ENCODE results near the gene RPAP2.
A peak's percentile ranks its signal among the peaks of the same experiment; 100 is the strongest.

The RPAP2 gene

DNA sequence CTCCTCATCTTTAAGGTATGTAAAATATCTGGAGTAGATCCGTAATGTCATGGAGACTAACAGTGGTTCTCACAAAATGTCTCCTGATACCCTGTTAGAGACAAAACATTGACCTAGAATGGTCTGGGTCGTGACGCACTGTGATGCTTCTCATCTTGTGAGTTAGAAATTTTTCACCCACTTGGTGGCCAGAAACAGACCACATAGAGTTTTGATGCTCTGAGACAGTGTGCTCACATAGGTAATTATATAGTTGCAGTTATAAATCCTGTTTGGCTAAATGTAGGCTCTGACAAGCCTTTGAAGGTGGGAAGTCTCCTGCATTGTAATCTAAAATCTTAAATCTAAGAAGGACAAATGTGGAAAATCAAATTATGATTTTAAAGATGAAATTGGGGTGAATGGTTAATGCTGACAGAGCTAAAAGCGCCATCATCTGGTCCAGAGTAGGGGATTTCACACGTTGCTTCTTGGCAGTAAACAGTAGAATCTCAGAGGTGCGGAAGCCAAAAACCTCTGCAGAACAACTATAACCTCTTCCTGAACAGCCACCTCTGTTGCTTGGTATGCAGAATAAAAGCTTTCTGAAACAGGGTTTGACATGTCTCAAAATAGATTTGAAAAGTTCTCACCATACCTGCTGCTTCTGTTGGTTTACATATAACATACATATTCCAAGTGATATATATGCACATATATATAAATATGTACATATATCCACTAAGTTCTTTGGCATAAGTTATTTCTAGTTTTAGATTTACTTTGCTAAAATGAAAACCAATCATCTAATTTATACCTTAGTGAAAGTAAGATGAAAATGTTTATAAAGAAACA lies 17.1 kb downstream of the RPAP2 start (continued):
- no peak for TF ChIP-seq ZNF660 (tag by site-specific recombination; IDR thresholded peaks at IDR 0.05)
- no peak for TF ChIP-seq ZNF248 (tag by site-specific recombination; IDR thresholded peaks at IDR 0.05)
- no peak for TF ChIP-seq KLF1 (tag by site-specific recombination; IDR thresholded peaks at IDR 0.05)
- no peak for TF ChIP-seq ZNF184 (tag by site-specific recombination; IDR thresholded peaks at IDR 0.05)
- no peak for TF ChIP-seq ZNF529 (tag by site-specific recombination; IDR thresholded peaks at IDR 0.05; ENCODE audit: insufficient replicate concordance)
- TF ChIP-seq, protein P1, sequence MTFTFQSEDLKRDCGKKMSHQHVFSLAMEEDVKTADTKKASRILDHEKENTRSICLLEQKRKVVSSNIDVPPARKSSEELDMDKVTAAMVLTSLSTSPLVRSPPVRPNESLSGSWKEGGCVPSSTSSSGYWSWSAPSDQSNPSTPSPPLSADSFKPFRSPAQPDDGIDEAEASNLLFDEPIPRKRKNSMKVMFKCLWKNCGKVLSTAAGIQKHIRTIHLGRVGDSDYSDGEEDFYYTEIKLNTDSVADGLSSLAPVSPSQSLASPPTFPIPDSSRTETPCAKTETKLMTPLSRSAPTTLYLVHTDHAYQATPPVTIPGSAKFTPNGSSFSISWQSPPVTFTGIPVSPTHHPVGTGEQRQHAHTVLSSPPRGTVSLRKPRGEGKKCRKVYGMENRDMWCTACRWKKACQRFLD (tag by site-specific recombination; IDR thresholded peaks at IDR 0.05) = no peak
- TF ChIP-seq, protein P2, sequence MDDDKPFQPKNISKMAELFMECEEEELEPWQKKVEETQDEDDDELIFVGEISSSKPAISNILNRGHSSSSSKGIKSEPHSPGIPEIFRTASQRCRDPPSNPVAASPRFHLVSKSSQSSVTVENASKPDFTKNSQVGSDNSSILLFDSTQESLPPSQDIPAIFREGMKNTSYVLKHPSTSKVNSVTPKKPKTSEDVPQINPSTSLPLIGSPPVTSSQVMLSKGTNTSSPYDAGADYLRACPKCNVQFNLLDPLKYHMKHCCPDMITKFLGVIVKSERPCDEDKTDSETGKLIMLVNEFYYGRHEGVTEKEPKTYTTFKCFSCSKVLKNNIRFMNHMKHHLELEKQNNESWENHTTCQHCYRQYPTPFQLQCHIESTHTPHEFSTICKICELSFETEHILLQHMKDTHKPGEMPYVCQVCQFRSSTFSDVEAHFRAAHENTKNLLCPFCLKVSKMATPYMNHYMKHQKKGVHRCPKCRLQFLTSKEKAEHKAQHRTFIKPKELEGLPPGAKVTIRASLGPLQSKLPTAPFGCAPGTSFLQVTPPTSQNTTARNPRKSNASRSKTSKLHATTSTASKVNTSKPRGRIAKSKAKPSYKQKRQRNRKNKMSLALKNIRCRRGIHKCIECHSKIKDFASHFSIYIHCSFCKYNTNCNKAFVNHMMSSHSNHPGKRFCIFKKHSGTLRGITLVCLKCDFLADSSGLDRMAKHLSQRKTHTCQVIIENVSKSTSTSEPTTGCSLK (tag by site-specific recombination; IDR thresholded peaks at IDR 0.05) = no peak
- TF ChIP-seq, protein P3, sequence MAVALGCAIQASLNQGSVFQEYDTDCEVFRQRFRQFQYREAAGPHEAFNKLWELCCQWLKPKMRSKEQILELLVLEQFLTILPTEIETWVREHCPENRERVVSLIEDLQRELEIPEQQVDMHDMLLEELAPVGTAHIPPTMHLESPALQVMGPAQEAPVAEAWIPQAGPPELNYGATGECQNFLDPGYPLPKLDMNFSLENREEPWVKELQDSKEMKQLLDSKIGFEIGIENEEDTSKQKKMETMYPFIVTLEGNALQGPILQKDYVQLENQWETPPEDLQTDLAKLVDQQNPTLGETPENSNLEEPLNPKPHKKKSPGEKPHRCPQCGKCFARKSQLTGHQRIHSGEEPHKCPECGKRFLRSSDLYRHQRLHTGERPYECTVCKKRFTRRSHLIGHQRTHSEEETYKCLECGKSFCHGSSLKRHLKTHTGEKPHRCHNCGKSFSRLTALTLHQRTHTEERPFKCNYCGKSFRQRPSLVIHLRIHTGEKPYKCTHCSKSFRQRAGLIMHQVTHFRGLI (tag by site-specific recombination; IDR thresholded peaks at IDR 0.05) = no peak

DNA sequence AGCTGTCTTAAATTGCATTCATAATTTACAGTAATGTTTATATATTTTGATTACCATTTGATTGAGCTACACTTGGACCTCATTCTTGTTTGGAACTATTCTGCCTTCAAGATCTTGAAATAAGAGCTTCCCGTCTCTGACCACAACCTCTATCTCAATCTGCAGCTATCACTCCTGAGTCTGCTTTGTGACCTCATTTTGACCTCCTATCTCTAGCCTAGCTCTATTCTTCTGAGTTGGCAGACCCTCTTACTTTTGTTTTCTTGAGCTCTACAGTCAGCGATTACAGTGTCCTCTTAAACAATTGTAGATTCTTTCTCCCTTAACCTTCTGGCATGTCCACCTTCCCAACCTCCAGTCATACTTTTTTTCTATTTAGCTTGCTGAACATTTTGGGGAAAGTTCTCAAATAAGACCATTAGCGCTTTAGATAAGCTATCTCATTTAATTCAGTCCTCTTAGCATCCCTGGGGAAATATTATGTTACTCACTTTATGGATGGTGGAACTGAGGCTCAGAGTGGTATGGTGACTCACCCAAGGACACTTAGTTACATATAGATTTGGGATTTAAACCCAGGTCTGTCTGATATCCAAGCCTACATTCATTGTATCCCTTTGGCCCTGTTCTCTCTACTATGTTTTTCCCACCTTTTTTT lies 19.1 kb downstream of the RPAP2 start:
- TF ChIP-seq MYNN (tag by site-specific recombination; IDR thresholded peaks at IDR 0.05; ENCODE audit: borderline replicate concordance) = no peak
- peak; percentile 84 for TF ChIP-seq ZNF664 (tag by site-specific recombination; IDR thresholded peaks at IDR 0.05)
- no peak overlapping the region for H3K27ac ChIP-seq (ENCODE audit: extremely low read depth, low read depth, low read length)
- ChIA-PET CTCF (interaction anchor here (0.8 to 1.1 kb wide), 2 partner anchors 263 to 305 kb away, joined by 3 to 5 read pairs; no protein-coding TSS in a partner anchor), POLR2A (interaction anchor here (1.0 kb wide), 1 partner anchor 9 kb away, joined by 4 read pairs; no protein-coding TSS in a partner anchor)
- H3K36me3 ChIP-seq (ENCODE audit: control insufficient read depth in 2 of 2, insufficient read depth in 1 of 2, low read length in 2 of 2) = peaks cover 18 to 30% of the 10 kb centered on the region in 2 experiments
- H3K4me1 ChIP-seq (ENCODE audit: control insufficient read depth, insufficient read depth, low read length) = no peaks in the 10 kb centered on the region
- H3K4me3 ChIP-seq (ENCODE audit: low read depth, low read length) = no peak overlapping the region
- H3K9me3 ChIP-seq (ENCODE audit: control insufficient read depth, insufficient read depth, low read depth, low read length) = no peaks in the 10 kb centered on the region

DNA sequence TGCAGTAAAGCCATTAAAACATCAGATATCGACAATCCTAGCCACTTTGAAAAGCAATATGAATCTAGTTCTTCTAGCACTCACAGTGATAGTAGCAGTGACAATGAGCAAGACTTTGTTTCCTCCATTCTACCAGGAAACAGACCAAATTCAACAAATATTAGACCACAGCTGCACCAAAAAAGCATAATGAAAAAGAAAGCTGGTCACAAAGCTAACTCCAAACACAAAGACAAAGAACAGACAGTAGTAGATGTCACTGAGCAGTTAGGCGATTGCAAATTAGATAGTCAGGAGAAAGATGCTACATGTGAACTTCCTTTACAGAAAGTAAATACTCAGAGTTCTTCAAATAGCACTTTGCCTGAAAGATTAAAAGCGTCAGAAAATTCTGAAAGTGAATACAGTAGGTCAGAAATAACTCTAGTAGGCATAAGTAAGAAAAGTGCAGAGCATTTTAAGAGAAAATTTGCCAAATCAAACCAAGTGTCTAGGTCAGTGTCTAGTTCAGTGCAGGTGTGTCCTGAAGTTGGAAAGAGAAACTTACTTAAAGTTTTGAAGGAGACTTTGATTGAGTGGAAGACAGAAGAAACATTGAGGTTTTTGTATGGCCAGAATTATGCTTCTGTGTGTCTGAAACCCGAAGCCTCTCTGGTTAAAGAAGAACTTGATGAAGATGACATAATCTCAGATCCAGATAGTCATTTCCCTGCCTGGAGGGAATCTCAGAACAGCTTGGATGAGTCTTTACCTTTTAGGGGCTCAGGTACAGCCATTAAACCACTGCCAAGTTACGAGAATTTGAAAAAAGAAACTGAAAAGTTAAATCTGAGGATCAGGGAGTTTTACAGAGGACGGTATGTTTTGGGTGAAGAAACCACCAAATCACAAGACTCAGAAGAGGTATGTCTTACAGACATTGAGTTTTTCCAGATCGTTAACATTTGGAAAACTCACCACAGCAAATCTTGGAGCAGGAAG lies 24.9 kb downstream of the RPAP2 start:
- POLR2A ChIA-PET = no interaction called here
- H3K36me3 ChIP-seq (ENCODE audit: control insufficient read depth in 2 of 2, insufficient read depth in 1 of 2, low read length in 2 of 2) = peaks cover 18 to 60% of the 10 kb centered on the region in 2 experiments
- H3K9me3 ChIP-seq (ENCODE audit: control insufficient read depth, insufficient read depth, low read depth, low read length) = no peaks in the 10 kb centered on the region
- H3K4me3 ChIP-seq (ENCODE audit: low read depth, low read length) = no peak overlapping the region
- no peaks in the 10 kb centered on the region for H3K4me1 ChIP-seq (ENCODE audit: control insufficient read depth, insufficient read depth, low read length)
- no peak overlapping the region for H3K27ac ChIP-seq (ENCODE audit: extremely low read depth, low read depth, low read length)
- CTCF ChIA-PET = no interaction called here
- TF ChIP-seq ZNF701 (tag by site-specific recombination; IDR thresholded peaks at IDR 0.05) (no peak), KLF10 (tag by site-specific recombination; IDR thresholded peaks at IDR 0.05) (no peak), ZNF514 (tag by site-specific recombination; IDR thresholded peaks at IDR 0.05) (no peak), ZNF274 (IDR thresholded peaks at IDR 0.05; ENCODE audit: low read length) (no peak), ZNF274 (tag by site-specific recombination; IDR thresholded peaks at IDR 0.05; ENCODE audit: borderline replicate concordance) (no peak), ZNF747 (tag by site-specific recombination; IDR thresholded peaks at IDR 0.05) (no peak), ZNF768 (tag by site-specific recombination; IDR thresholded peaks at IDR 0.05) (no peak), SETDB1 (IDR thresholded peaks at IDR 0.05; ENCODE audit: insufficient read length, low read length) (no peak), ZFP3 (tag by site-specific recombination; IDR thresholded peaks at IDR 0.05; ENCODE audit: low read depth) (no peak), GLIS2 (tag by site-specific recombination; IDR thresholded peaks at IDR 0.05) (no peak)
- TF ChIP-seq, protein P4, sequence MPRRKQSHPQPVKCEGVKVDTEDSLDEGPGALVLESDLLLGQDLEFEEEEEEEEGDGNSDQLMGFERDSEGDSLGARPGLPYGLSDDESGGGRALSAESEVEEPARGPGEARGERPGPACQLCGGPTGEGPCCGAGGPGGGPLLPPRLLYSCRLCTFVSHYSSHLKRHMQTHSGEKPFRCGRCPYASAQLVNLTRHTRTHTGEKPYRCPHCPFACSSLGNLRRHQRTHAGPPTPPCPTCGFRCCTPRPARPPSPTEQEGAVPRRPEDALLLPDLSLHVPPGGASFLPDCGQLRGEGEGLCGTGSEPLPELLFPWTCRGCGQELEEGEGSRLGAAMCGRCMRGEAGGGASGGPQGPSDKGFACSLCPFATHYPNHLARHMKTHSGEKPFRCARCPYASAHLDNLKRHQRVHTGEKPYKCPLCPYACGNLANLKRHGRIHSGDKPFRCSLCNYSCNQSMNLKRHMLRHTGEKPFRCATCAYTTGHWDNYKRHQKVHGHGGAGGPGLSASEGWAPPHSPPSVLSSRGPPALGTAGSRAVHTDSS (tag by site-specific recombination; IDR thresholded peaks at IDR 0.05) = no peak

All from HEK293 (cell line).